22Rv1 (cell line): Measurements from ENCODE around the gene GPR157.

Experiments used
- ZFX ChIP-seq: fragments of 450-650 bp; IDR thresholded peaks from 2 replicates; pipeline ENCODE4 v1.6.1; 2017; ENCODE audit warnings: antibody characterized with exemption, borderline replicate concordance
- TF ChIP-seq, protein P1 (sequence below): fragments of 450-650 bp; IDR thresholded peaks from 2 replicates; pipeline ENCODE4 v1.5.1; 2017; ENCODE audit warnings: mild to moderate bottlenecking

DNA sequence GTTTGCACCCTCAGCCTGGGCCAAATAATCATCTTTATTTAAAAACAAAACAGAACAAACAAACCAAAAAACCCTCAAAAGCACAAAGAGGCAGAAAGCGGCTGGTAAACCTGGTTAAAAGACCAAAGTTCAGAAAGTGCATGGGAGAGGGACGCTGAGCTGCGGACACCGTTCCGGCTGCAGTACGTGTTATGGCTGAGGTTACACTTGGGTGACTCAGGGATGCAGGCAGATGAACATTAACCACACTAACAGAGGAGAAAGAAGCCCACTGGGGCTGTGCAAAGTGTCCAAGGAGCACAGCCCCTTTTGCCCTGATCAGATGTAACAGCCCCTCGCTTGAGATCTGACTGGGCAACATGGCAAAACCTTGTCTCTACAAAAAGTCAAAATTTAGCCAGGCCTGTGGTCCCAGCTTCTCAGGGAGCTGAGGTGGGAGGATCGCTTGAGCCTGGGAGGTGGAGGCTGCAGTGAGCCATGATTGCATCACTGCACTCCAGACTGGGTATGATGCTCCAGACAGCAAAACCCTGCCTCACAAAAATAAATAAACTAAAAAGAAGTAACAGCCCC, 28.3 kb downstream of the GPR157 start:
- TF ChIP-seq, protein P1, sequence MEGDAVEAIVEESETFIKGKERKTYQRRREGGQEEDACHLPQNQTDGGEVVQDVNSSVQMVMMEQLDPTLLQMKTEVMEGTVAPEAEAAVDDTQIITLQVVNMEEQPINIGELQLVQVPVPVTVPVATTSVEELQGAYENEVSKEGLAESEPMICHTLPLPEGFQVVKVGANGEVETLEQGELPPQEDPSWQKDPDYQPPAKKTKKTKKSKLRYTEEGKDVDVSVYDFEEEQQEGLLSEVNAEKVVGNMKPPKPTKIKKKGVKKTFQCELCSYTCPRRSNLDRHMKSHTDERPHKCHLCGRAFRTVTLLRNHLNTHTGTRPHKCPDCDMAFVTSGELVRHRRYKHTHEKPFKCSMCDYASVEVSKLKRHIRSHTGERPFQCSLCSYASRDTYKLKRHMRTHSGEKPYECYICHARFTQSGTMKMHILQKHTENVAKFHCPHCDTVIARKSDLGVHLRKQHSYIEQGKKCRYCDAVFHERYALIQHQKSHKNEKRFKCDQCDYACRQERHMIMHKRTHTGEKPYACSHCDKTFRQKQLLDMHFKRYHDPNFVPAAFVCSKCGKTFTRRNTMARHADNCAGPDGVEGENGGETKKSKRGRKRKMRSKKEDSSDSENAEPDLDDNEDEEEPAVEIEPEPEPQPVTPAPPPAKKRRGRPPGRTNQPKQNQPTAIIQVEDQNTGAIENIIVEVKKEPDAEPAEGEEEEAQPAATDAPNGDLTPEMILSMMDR: no peak
- TF ChIP-seq ZFX: no peak
